Measurements from ENCODE around the gene THSD4. TPM values are rescaled to one million over a fixed set of nuclear protein-coding genes. Genes with fewer than 3 reads are reported as not detected.

The THSD4 gene
- total RNA-seq, 2 donors from 2014 or later = 39.8 to 68.3 TPM

- intact Hi-C loops (cut with DNase I) = no loop called here
- ATAC-seq = no peak
Measured at GRCh38 chr15:71781965-71782265, 666.6 kb downstream of the THSD4 start.

GRCh38 chr15:71782422-71783165 is 667.3 kb downstream of the THSD4 start:
- intact Hi-C loops (cut with DNase I) = no loop called here
- no peak for DNase-seq
- no peak for ATAC-seq

More at GRCh38 chr15:71781965-71782265, 666.6 kb downstream of the THSD4 start:
- no peak for DNase-seq

- intact Hi-C loops (cut with DNase I) = no loop called here
- ATAC-seq = peak in 1 of 2 donors; percentile 21
- no peak for DNase-seq
Measured at GRCh38 chr15:71784719-71785118, 669.4 kb downstream of the THSD4 start.

- ATAC-seq (no peak), DNase-seq (no peak)
- intact Hi-C loops (cut with DNase I) = no loop called here
Measured at GRCh38 chr15:71785996-71786395, 670.7 kb downstream of the THSD4 start.

- ATAC-seq = no peak
- intact Hi-C loops (cut with DNase I) = no loop called here
- DNase-seq = no peak
Measured at GRCh38 chr15:71786673-71787072, 671.4 kb downstream of the THSD4 start.

- intact Hi-C loops (cut with DNase I) = no loop called here
- DNase-seq (no peak), ATAC-seq (no peak)
Measured at GRCh38 chr15:71788646-71789579, 673.6 kb downstream of the THSD4 start.

- ATAC-seq (no peak), DNase-seq (no peak)
- intact Hi-C loops (cut with DNase I) = no loop called here
Measured at GRCh38 chr15:71789616-71790015, 674.3 kb downstream of the THSD4 start.

- ATAC-seq = no peak
- intact Hi-C loops (cut with DNase I) = no loop called here
- no peak for DNase-seq
Measured at GRCh38 chr15:71790081-71790480, 674.8 kb downstream of the THSD4 start.

- no peak for ATAC-seq
- no peak for DNase-seq
- intact Hi-C loops (cut with DNase I) = no loop called here
Measured at GRCh38 chr15:71791975-71792374, 676.7 kb downstream of the THSD4 start.

GRCh38 chr15:71792521-71792920 is 677.2 kb downstream of the THSD4 start:
- ATAC-seq = no peak
- DNase-seq = no peak
- intact Hi-C loops (cut with DNase I) = no loop called here

GRCh38 chr15:71798641-71799040 is 683.4 kb downstream of the THSD4 start:
- ATAC-seq (no peak), DNase-seq (no peak)
- intact Hi-C loops (cut with DNase I) = no loop called here

- intact Hi-C loops (cut with DNase I) = loop anchor here in 1 of 2 donors (2.0 to 5.0 kb wide), 2 partner anchors 51 to 353 kb away; no protein-coding TSS in a partner anchor
- DNase-seq (no peak), ATAC-seq (no peak)
Measured at GRCh38 chr15:71800190-71800589, 684.9 kb downstream of the THSD4 start.

GRCh38 chr15:71800835-71801745 is 685.8 kb downstream of the THSD4 start:
- ATAC-seq (peak; percentile 86 to 90), DNase-seq (no peak)
- intact Hi-C loops (cut with DNase I) = loop anchor here in 1 of 2 donors (2.0 to 5.0 kb wide), 2 partner anchors 52 to 354 kb away; no protein-coding TSS in a partner anchor

- DNase-seq (no peak), ATAC-seq (no peak)
- intact Hi-C loops (cut with DNase I) = loop anchor here in 1 of 2 donors (2.0 to 5.0 kb wide), 2 partner anchors 53 to 355 kb away; no protein-coding TSS in a partner anchor
Measured at GRCh38 chr15:71801935-71802655, 686.8 kb downstream of the THSD4 start.

GRCh38 chr15:71802770-71803169 is 687.5 kb downstream of the THSD4 start:
- no peak for DNase-seq
- no peak for ATAC-seq
- intact Hi-C loops (cut with DNase I) = loop anchor here in 1 of 2 donors (5.0 kb wide), 1 partner anchor 355 kb away; no protein-coding TSS in a partner anchor

- ATAC-seq = no peak
- no peak for DNase-seq
- intact Hi-C loops (cut with DNase I) = loop anchor here in 1 of 2 donors (5.0 kb wide), 1 partner anchor 357 kb away; no protein-coding TSS in a partner anchor
Measured at GRCh38 chr15:71804226-71804625, 689.0 kb downstream of the THSD4 start.

GRCh38 chr15:71804695-71805470 is 689.6 kb downstream of the THSD4 start:
- no peak for ATAC-seq
- intact Hi-C loops (cut with DNase I) = loop anchor here in 1 of 2 donors (5.0 kb wide), 1 partner anchor 358 kb away; no protein-coding TSS in a partner anchor

More at GRCh38 chr15:71804695-71805470, 689.6 kb downstream of the THSD4 start:
- no peak for DNase-seq

Data from left cardiac atrium (tissue), 4 donors.